AG09319 (cell line): ENCODE measurements around the gene UNC13D.

Experiments used
- DNase-seq: peaks from one replicate; pipeline ENCODE4 v3.0.0-alpha.2; 2010; ENCODE audit warnings: low read depth; ENCODE audit errors: extremely low read depth
- TF ChIP-seq, protein P1 (sequence below): IDR thresholded peaks from 2 replicates; pipeline ENCODE4 v1.5.1; 2011; ENCODE audit warnings: low read depth, mild to moderate bottlenecking, inconsistent platforms, low read length, moderate library complexity

The UNC13D gene

GRCh38 chr17:75837899-75838298 lies 6.3 kb downstream of the UNC13D start:
- TF ChIP-seq, protein P1, sequence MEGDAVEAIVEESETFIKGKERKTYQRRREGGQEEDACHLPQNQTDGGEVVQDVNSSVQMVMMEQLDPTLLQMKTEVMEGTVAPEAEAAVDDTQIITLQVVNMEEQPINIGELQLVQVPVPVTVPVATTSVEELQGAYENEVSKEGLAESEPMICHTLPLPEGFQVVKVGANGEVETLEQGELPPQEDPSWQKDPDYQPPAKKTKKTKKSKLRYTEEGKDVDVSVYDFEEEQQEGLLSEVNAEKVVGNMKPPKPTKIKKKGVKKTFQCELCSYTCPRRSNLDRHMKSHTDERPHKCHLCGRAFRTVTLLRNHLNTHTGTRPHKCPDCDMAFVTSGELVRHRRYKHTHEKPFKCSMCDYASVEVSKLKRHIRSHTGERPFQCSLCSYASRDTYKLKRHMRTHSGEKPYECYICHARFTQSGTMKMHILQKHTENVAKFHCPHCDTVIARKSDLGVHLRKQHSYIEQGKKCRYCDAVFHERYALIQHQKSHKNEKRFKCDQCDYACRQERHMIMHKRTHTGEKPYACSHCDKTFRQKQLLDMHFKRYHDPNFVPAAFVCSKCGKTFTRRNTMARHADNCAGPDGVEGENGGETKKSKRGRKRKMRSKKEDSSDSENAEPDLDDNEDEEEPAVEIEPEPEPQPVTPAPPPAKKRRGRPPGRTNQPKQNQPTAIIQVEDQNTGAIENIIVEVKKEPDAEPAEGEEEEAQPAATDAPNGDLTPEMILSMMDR: no peak
- no peak for DNase-seq

GRCh38 chr17:75836605-75837004 lies 7.6 kb downstream of the UNC13D start:
- DNase-seq: no peak
- TF ChIP-seq, protein P1: no peak

DNA sequence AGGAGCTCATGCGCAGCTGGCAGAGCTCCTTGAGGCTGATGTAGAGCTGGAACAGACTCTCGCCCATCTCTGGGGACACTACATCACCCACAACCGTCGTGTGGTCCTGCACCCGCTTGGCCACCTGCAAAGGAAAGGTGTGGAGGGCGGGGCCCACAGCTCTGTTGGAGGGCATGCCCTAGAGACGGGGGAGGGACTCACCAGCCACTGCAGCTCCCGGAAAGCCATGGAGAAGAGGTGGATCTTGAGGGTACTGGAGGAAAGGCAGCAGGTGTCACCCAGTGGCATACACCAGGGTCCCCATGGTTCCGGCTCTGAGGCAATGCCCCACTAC lies 8.6 kb downstream of the UNC13D start:
- no peak for DNase-seq
- TF ChIP-seq, protein P1: no peak

- DNase-seq: no peak
- TF ChIP-seq, protein P1: no peak
Measured at GRCh38 chr17:75834928-75835653, 9.1 kb downstream of the UNC13D start.

DNA sequence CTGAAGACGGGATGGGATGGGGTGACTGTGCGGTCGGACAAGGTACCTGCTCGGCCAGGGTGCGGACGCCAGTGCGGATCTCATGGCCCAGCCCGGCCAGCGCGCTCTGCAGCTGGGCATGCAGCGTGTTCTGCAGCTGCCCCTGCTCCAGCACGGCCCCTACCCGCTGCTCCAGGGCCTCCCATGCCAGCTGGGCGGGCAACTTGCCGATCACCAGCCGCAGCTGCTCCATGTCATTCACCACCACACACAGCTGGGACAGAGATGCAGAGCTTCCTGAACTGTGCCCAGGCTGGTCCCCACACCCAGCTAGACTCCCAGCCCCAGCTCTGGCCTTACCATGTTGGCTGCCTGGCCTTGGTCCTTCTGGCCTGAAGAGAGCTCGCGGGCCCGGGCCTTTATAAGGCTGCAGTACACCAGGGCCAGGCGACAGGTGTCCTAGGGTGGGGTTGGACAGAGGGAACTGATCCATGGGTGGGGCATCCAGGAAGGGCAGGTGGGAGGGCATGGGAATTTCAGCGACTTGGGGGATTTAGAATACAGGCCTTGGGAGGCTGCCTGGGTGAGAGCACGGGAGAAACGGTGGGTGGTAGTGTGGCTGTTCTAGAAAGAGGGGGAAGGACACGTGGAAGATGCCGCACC lies 9.8 kb downstream of the UNC13D start:
- no peak for DNase-seq
- TF ChIP-seq, protein P1: no peak

GRCh38 chr17:75832652-75833400 lies 11.4 kb downstream of the UNC13D start:
- no peak for DNase-seq
- TF ChIP-seq, protein P1: no peak

DNA sequence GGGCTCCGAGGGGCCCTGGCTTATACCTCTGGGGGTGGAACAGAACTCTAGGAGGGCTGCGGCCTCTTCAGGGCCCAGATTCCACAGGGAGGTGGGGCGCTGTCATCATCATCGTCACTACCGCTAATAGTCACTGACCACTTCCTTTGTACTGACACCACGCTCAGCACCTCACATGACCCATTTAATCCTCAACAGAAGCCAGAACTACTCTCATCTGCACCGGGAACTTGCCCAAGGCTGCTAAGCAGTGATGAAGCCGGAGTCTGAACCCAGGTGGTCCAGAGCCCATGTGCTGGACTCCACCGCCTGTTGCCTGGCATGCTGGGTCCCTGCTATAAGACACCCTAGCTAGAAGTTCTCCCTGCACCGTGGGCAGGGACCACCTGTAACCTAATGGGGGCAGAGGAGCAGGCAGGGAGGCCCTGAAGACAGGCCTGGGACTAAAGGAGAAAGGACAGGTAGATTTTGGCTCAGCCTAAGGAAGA lies 12.0 kb downstream of the UNC13D start:
- TF ChIP-seq, protein P1: no peak
- DNase-seq: no peak
